Measurements from ENCODE around the gene AKT3.

AKT3 gene

DNA sequence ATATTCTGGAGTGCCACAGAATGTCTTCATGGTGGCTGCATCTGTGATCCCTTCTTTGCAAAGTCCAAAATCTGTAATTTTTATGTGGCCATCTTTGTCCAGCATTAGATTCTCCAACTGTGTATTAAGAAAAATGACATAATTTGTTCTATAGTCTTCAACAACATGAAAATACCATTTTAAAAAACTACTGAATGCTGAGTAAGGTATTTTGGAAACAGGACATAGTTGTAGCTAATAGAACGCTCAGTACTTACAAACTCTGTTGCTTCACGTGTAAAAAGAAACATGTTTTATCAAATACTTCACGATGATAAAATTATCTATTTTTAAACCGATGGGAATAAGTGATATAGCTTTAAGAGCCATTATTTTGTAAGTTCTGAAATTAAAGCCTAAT lies 286.3 kb downstream of the AKT3 start:
- Mint-ChIP-seq H3K4me3 (no peak overlapping the region), H3K9me3 (peaks cover 5% of the 10 kb centered on the region), H3K27ac (no peak overlapping the region), H3K4me1 (peaks cover 3% of the 10 kb centered on the region), H3K27me3 (no peaks in the 10 kb centered on the region), H3K36me3 (peaks cover 36% of the 10 kb centered on the region)
- no peak for DNase-seq (ENCODE audit: low spot score in 2 of 2)
- ATAC-seq (ENCODE audit: low read depth), result no peak

DNA sequence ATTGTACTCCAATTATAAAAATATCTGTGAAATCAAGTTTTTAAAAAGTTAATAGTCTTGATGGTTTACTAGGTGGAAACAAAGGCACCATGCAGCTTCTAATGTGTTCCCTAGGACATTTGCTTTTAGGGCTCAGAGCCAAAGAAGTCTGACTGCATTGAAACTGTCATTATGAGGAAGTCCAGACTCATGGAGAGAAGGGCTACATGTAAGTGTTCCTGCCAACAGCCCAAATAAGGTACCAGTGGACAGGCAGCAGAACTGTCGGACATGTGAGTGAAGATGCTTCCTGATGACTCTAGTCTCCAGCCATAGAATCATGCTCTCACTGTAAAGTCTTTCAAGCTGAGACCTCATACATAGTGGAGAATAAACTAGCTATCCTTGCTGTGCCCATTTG lies 287.6 kb downstream of the AKT3 start:
- DNase-seq (ENCODE audit: low spot score in 2 of 2), result no peak
- Mint-ChIP-seq H3K36me3 (peaks cover 32% of the 10 kb centered on the region), H3K4me1 (peaks cover 3% of the 10 kb centered on the region)

DNA sequence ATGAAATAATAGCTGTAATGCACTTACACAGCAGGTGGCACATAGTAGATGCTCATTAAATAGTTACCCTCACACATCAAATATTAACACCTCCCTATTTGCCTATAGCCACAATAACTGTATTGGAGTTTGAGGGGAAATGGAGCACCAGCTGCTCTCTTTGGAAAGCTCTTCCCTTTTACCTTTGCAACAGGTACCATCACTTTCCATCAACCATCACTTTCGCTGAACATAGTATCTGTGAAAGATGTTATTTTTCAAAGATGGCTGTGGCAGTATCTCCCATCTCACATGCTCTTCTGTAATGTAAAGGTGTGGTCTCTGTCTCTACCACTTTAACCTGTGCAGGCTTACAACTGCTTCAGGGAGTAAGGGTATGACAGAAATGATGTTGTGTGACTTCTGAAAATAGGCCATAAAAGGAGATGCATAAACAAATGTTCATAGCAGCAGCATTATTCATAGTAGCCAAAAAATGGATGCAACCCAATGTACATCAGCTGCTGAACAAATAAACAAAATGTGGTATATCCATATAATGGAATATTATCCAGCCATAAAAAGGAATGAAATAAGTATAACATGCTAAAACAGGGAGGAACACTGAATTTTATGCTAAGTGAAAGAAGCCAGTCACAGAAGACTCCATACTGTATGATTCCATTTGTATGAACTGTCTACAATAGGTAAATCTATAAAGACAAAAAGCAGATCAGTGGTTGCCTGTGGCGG lies 288.3 kb downstream of the AKT3 start:
- H3K36me3 Mint-ChIP-seq, result peaks cover 29% of the 10 kb centered on the region

More for the DNA sequence above, 287.6 kb downstream of the AKT3 start:
- Mint-ChIP-seq H3K9me3 (peaks cover 5% of the 10 kb centered on the region), H3K27ac (no peak overlapping the region), H3K27me3 (no peaks in the 10 kb centered on the region), H3K4me3 (no peak overlapping the region)
- ATAC-seq (ENCODE audit: low read depth), result no peak

DNA sequence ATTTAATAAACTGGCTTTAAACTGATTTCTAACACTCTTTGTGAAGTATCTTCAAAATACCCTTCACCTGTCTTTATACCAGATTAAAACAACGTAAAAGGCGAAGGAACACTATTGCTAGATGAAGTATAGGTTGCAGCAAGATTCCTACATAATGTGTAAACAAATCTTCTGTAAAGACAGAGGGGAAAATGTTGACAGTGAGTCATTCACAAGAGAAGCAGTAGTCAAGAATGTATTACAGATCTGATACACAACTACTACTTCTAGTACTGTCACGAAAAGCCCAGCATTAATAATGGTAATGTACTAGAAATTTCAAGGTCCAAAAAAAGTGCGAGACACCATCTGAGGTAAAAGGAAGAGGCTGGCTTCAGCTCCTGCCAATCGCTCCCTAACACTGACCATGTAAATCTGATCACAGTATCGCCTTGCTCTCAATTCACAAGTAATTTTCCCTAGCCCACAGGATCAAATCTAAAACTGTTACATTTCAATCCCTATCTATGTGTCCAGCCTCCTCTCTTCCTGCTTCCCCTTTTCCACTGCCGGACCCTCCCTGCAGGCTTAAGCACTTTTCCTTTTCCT lies 290.4 kb downstream of the AKT3 start:
- Mint-ChIP-seq H3K27ac (no peak overlapping the region), H3K9me3 (peaks cover 5% of the 10 kb centered on the region), H3K36me3 (peaks cover 21% of the 10 kb centered on the region), H3K4me1 (no peaks in the 10 kb centered on the region), H3K4me3 (no peak overlapping the region), H3K27me3 (no peaks in the 10 kb centered on the region)
- no peak for DNase-seq (ENCODE audit: low spot score in 2 of 2)
- ATAC-seq (ENCODE audit: low read depth), result no peak

More for the DNA sequence above, 288.3 kb downstream of the AKT3 start:
- peaks cover 3% of the 10 kb centered on the region for H3K4me1 Mint-ChIP-seq
- H3K4me3 Mint-ChIP-seq, result no peak overlapping the region
- H3K9me3 Mint-ChIP-seq, result peaks cover 5% of the 10 kb centered on the region
- no peaks in the 10 kb centered on the region for H3K27me3 Mint-ChIP-seq
- DNase-seq (ENCODE audit: low spot score in 2 of 2), result no peak
- ATAC-seq (ENCODE audit: low read depth), result no peak
- no peak overlapping the region for H3K27ac Mint-ChIP-seq

DNA sequence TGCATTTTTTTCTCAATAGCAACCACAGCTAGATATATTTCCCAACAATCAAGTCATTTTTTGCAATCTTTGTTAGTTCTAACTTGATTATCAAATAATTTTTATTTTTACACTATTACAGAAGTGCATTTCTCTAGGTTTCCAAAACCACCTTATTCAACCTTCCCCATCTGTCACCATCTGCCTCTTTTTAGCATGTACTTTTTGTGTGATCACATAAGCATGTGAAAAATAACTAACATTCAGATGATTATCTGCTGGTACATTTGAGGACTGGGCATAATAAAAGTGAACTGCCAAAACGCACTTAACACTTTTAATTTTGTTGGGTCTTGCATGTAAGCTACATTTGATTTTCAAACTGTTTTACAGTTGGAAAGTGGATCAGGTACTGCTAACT lies 291.5 kb downstream of the AKT3 start:
- Mint-ChIP-seq H3K4me1 (no peaks in the 10 kb centered on the region), H3K4me3 (no peak overlapping the region), H3K27ac (no peak overlapping the region), H3K9me3 (peaks cover 5% of the 10 kb centered on the region), H3K27me3 (no peaks in the 10 kb centered on the region), H3K36me3 (peaks cover 18% of the 10 kb centered on the region)
- ATAC-seq (ENCODE audit: low read depth) (no peak), DNase-seq (ENCODE audit: low spot score in 2 of 2) (no peak)

DNA sequence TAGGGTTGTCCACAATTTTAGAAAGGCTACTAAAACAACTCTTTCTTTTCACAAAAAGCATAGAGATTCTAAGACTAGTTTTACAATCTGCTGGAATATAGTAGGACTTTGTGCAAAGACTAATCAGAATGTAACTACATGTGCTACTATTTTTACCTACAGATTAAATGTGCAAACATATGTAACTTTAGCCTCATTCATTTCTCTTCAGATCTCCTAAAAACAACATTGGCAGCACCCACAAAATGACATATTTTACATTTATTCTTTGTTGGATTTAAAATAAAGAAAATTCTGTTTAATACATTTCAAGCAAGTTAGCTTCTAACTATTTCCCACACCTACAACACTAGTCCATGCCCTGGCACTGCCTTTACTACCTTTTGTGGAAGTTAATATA lies 292.2 kb downstream of the AKT3 start:
- DNase-seq (ENCODE audit: low spot score in 2 of 2) (no peak), ATAC-seq (ENCODE audit: low read depth) (no peak)
- peaks cover 5% of the 10 kb centered on the region for H3K9me3 Mint-ChIP-seq
- no peaks in the 10 kb centered on the region for H3K4me1 Mint-ChIP-seq
- H3K27ac Mint-ChIP-seq, result no peak overlapping the region
- peaks cover 15% of the 10 kb centered on the region for H3K36me3 Mint-ChIP-seq
- no peaks in the 10 kb centered on the region for H3K27me3 Mint-ChIP-seq
- no peak overlapping the region for H3K4me3 Mint-ChIP-seq

DNA sequence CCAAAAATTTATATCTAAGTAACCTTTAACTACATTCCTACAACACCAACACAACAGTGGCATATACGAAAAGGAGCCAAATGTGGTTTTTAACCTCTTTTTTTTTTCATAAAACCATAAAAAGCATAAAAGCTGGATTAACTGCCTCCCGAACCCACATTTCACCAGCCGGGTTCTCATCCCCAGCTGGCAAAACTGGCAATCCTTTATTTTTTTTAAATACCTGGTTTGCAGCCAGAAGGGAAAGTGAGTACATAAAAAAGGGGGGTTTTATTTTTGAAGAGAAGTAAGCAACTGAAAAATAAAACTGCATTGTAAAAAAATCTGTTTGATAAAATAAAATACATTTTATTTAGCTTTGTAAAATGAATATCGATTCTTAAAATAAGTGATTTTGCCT lies 295.4 kb downstream of the AKT3 start:
- Mint-ChIP-seq H3K27ac (no peak overlapping the region), H3K36me3 (peaks cover 7% of the 10 kb centered on the region), H3K9me3 (no peaks in the 10 kb centered on the region), H3K4me1 (peaks cover 3% of the 10 kb centered on the region), H3K4me3 (no peak overlapping the region), H3K27me3 (no peaks in the 10 kb centered on the region)
- no peak for DNase-seq (ENCODE audit: low spot score in 2 of 2)
- ATAC-seq (ENCODE audit: low read depth), result no peak

DNA sequence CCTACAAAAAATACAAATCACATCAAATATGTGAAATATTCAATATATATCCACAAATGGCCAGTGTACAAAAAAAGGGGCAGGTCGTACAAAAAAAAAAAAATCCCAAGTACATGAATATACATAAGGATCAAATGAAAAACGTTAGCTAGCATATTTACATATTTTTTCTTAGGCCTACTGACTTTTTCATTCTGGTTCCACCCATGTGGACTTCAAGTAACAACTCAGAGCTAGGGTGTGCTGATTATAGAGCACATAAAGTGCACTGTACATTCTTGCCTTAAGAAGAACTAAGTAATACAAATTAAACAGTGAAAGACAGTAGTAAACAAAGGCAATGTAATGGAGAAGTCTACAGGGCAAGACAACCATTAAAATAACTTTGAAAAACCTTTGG lies 297.0 kb downstream of the AKT3 start:
- no peak for DNase-seq (ENCODE audit: low spot score in 2 of 2)
- no peak for ATAC-seq (ENCODE audit: low read depth)
- Mint-ChIP-seq H3K36me3 (peaks cover 12% of the 10 kb centered on the region), H3K4me3 (no peak overlapping the region), H3K27ac (no peak overlapping the region), H3K27me3 (no peaks in the 10 kb centered on the region), H3K9me3 (no peaks in the 10 kb centered on the region), H3K4me1 (peaks cover 4% of the 10 kb centered on the region)

DNA sequence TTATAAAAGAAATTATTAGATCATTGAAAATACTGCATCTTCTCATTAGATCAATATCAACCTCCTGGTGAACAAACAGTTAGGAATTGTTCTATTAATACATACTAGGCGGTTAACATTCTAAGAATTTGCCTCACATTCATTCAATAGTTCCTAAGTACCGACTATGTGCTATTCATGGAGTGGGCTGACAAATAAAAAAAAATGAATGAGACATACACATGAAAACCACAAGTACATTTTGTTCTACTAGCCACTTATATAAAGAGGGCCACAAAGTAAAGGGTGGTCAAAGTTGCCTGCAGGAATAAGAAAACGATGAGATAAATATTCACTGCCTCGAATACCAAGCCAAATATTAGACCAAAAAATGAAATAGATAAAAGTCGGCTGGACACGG lies 299.8 kb downstream of the AKT3 start:
- Mint-ChIP-seq H3K9me3 (no peaks in the 10 kb centered on the region), H3K36me3 (peaks cover 19% of the 10 kb centered on the region), H3K27me3 (no peaks in the 10 kb centered on the region), H3K4me1 (peaks cover 6% of the 10 kb centered on the region), H3K4me3 (no peak overlapping the region), H3K27ac (no peak overlapping the region)
- DNase-seq (ENCODE audit: low spot score in 2 of 2) (no peak), ATAC-seq (ENCODE audit: low read depth) (no peak)

DNA sequence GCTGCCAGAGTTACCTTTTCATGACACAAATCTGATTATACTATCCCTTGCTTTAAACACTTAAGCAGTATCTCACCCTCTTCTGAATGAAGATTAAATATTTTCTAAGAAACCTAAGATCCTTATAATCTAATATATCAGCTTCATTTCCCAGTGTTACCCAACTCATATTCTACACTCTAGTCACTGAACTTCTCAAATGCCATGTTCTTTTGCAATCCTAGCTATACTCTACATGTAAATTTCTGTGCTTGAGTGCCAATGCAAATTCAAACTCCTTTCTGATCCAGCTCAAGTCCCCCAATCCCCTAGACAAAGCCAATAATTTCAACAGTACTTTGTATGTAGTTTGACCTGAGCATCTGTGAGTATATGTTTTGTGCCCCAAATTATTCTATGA lies 300.3 kb downstream of the AKT3 start:
- Mint-ChIP-seq H3K36me3 (peaks cover 19% of the 10 kb centered on the region), H3K4me1 (peaks cover 6% of the 10 kb centered on the region), H3K27me3 (no peaks in the 10 kb centered on the region), H3K27ac (no peak overlapping the region), H3K9me3 (no peaks in the 10 kb centered on the region), H3K4me3 (no peak overlapping the region)
- no peak for DNase-seq (ENCODE audit: low spot score in 2 of 2)
- ATAC-seq (ENCODE audit: low read depth), result no peak

DNA sequence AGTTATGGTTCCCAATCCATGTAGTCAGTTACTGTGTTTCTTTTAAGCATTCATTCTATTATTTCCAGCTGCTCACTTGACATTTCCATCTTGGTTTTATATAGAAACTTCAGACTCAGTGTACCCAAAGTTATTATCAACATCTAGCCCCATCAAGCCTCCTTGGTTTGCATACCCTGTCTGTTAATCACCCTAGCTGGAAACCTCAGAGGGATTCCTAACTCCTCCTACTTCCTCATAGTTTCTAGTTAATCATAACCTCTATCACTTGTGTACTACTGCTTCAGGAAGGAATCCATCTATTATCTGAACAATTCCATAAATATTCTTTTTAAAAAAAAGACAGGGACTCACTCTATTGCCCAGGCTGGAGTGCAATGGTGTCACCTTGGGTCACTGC lies 300.9 kb downstream of the AKT3 start:
- H3K27me3 Mint-ChIP-seq, result no peaks in the 10 kb centered on the region
- no peak for ATAC-seq (ENCODE audit: low read depth)
- no peak for DNase-seq (ENCODE audit: low spot score in 2 of 2)
- H3K9me3 Mint-ChIP-seq, result no peaks in the 10 kb centered on the region
- H3K4me3 Mint-ChIP-seq, result no peak overlapping the region
- H3K27ac Mint-ChIP-seq, result no peak overlapping the region
- peaks cover 6% of the 10 kb centered on the region for H3K4me1 Mint-ChIP-seq
- peaks cover 21% of the 10 kb centered on the region for H3K36me3 Mint-ChIP-seq

DNA sequence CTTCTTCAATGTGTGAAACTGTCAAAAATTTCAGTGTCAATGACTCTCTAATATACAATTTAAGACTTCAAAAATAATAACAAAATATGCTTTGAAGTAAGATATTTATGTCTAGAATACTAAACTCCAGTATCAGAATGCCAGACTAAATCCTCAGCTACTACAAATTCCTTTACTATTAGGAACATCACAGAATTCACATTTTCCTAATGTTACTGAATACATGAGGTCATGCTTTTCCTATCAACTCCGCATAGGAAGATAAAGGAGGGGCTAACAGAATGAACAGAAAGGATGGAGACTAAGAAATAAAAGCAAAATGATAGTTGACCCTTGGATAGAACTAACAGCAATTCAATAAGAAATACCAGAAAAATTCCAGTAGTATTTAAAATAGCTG lies 301.5 kb downstream of the AKT3 start:
- DNase-seq (ENCODE audit: low spot score in 2 of 2), result no peak
- no peak overlapping the region for H3K27ac Mint-ChIP-seq
- H3K27me3 Mint-ChIP-seq, result no peaks in the 10 kb centered on the region
- peaks cover 27% of the 10 kb centered on the region for H3K36me3 Mint-ChIP-seq
- no peak for ATAC-seq (ENCODE audit: low read depth)
- no peaks in the 10 kb centered on the region for H3K9me3 Mint-ChIP-seq
- H3K4me3 Mint-ChIP-seq, result no peak overlapping the region
- H3K4me1 Mint-ChIP-seq, result peaks cover 6% of the 10 kb centered on the region

DNA sequence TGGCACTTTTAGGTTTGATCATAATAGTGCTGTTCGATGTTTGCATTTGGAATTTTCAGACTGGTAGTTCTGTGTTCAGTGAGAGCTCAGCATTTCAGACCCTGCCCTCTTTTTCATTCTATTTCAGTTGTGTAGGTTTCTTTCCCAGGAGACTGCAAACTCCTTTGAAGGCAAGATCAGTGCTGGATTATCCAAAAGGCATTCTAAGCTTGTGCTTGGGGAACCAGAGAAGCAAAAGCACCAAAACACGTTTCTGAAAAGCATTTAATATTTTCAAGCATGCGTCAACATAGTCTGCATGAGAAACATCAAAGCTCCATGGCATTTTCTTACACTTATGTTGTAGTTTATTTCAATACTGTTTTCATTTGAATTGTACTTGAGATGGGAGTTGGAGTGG lies 302.2 kb downstream of the AKT3 start:
- DNase-seq (ENCODE audit: low spot score in 2 of 2) (no peak), ATAC-seq (ENCODE audit: low read depth) (no peak)
- H3K9me3 Mint-ChIP-seq, result no peaks in the 10 kb centered on the region
- H3K36me3 Mint-ChIP-seq, result peaks cover 30% of the 10 kb centered on the region
- no peak overlapping the region for H3K4me3 Mint-ChIP-seq
- H3K4me1 Mint-ChIP-seq, result peaks cover 6% of the 10 kb centered on the region
- no peaks in the 10 kb centered on the region for H3K27me3 Mint-ChIP-seq
- no peak overlapping the region for H3K27ac Mint-ChIP-seq

DNA sequence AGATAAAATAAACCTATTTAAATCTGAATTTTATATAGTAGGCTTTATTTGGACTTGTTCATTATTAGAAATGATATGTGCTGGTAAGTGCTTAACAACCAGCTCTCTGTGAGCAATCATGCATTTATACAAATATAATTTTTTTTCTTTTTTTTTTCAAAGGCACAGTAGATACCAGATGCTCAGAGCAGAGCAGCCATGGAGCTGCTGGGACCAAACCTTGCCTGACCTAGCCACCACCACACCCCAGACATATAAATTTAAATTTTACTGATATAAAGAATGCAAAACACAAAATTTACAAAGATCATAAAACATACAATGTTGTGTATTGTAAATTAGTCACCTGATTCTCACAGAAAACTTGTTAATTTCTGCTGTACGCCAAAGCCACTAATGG lies 303.6 kb downstream of the AKT3 start:
- Mint-ChIP-seq H3K27me3 (no peaks in the 10 kb centered on the region), H3K9me3 (no peaks in the 10 kb centered on the region), H3K4me3 (no peak overlapping the region), H3K27ac (no peak overlapping the region), H3K36me3 (peaks cover 28% of the 10 kb centered on the region), H3K4me1 (peaks cover 6% of the 10 kb centered on the region)
- DNase-seq (ENCODE audit: low spot score in 2 of 2) (no peak), ATAC-seq (ENCODE audit: low read depth) (no peak)

DNA sequence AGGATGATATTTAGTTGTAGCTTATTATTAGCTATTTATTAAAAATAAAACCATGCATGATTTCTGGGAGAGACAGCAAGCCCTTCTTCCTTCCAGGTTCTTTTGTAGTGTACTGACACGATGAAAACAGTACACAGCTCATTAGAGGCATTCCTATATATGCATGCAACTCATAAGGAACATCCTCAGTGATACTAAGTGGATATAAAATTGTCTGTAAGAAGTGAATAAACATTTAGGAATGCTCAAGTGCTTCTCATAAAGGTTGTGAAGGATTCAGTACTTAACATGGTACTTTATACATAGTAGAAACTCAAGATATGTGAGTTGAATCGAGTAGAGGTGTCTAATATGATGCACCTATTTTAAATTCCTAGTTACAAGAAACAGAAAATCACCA lies 306.5 kb downstream of the AKT3 start:
- Mint-ChIP-seq H3K27ac (no peak overlapping the region), H3K9me3 (no peaks in the 10 kb centered on the region), H3K4me1 (peaks cover 2% of the 10 kb centered on the region), H3K27me3 (no peaks in the 10 kb centered on the region), H3K4me3 (no peak overlapping the region), H3K36me3 (peaks cover 22% of the 10 kb centered on the region)
- ATAC-seq (ENCODE audit: low read depth), result no peak
- no peak for DNase-seq (ENCODE audit: low spot score in 2 of 2)

Data from memory B cell (primary cell).